SU-DHL-6 (cell line): ENCODE measurements around the gene PRKCA.
A peak's percentile ranks its signal among the peaks of the same experiment; 100 is the strongest.

ENCODE experiments used
- H2AFZ ChIP-seq: fragments of 200-600 bp; sonication (generic); 2 replicates; pipeline ENCODE4 v1.6.1; 2014; ENCODE audit warnings: low read depth, mild to moderate bottlenecking, moderate library complexity, mixed read lengths, antibody characterized with exemption, low read length; ENCODE audit not compliant: severe bottlenecking
- H3F3A ChIP-seq: fragments of 200-600 bp; shearing (Covaris generic); 2 replicates; pipeline ENCODE4 v1.6.0; 2016; ENCODE audit warnings: antibody characterized with exemption, mild to moderate bottlenecking; ENCODE audit not compliant: insufficient read depth
- H3K27ac ChIP-seq: fragments of 200-600 bp; sonication (generic); 2 replicates; pipeline ENCODE4 v1.5.1; 2016; ENCODE audit warnings: low read depth, mild to moderate bottlenecking, low read length, moderate library complexity, mixed read lengths
- H3K27me3 ChIP-seq: fragments of 200-600 bp; sonication (generic), shearing (Covaris generic); 2 replicates; pipeline ENCODE4 v1.6.0; 2014; ENCODE audit warnings: mild to moderate bottlenecking, low read length
- H3K36me3 ChIP-seq: fragments of 200-600 bp; sonication (generic); 2 replicates; pipeline ENCODE4 v1.6.1; 2014; ENCODE audit warnings: mild to moderate bottlenecking, low read length, mixed read lengths
- H3K4me2 ChIP-seq: fragments of 300-600, 200-600 bp; shearing (Covaris generic), sonication (generic); 2 replicates; pipeline ENCODE4 v1.6.0; 2014; ENCODE audit warnings: low read length, low read depth, mild to moderate bottlenecking; ENCODE audit not compliant: poor library complexity, severe bottlenecking
- H3K4me3 ChIP-seq: fragments of 200-600 bp; sonication (generic); 2 replicates; pipeline ENCODE4 v1.5.1; 2014; ENCODE audit warnings: antibody characterized with exemption, low read length, mild to moderate bottlenecking, mixed read lengths; ENCODE audit not compliant: insufficient read depth, poor library complexity, severe bottlenecking
- H3K79me2 ChIP-seq: fragments of 200-600 bp; sonication (generic); 2 replicates; pipeline ENCODE4 v1.6.1; 2014; ENCODE audit warnings: mild to moderate bottlenecking, low read length, moderate library complexity; ENCODE audit not compliant: insufficient read depth
- H3K9ac ChIP-seq: fragments of 200-600 bp; sonication (generic); 2 replicates; pipeline ENCODE4 v1.7.0; 2014; ENCODE audit warnings: mild to moderate bottlenecking, low read length
- H3K9me2 ChIP-seq: fragments of 200-600 bp; sonication (generic); replicated peaks from 2 replicates; pipeline ENCODE4 v1.6.1; 2014; ENCODE audit warnings: low read length; ENCODE audit not compliant: insufficient read depth
- H3K9me3 ChIP-seq: fragments of 200-600 bp; sonication (generic); 2 replicates; pipeline ENCODE4 v1.6.1; 2014; ENCODE audit warnings: low read length, mixed read lengths; ENCODE audit not compliant: insufficient read depth
- H4K20me1 ChIP-seq: fragments of 200-600 bp; sonication (generic); 2 replicates; pipeline ENCODE4 v1.6.1; 2014; ENCODE audit warnings: low read depth, mild to moderate bottlenecking, antibody characterized with exemption, low read length, moderate library complexity, mixed read lengths
- CTCF ChIP-seq: fragments of 200-600 bp; sonication (generic); IDR thresholded peaks from one replicate; pipeline ENCODE4 v1.5.1; 2017; ENCODE audit warnings: antibody characterized with exemption, mild to moderate bottlenecking, low read length, moderate library complexity; ENCODE audit not compliant: insufficient read depth, poor library complexity, severe bottlenecking
- EZH2phosphoT487 ChIP-seq: fragments of 200-600 bp; sonication (generic), shearing (Covaris generic); conservative IDR thresholded peaks from 2 replicates; pipeline ENCODE4 v1.6.1; 2018; ENCODE audit warnings: mild to moderate bottlenecking, antibody characterized with exemption, low read length, moderate library complexity, mixed read lengths

Gene PRKCA

GRCh38 chr17:66545918-66546317, 243.5 kb downstream of the PRKCA start:
- Histone ChIP-seq H3K9me2 (no peaks in the 10 kb centered on the region), H3K27me3 (no peaks in the 10 kb centered on the region), H2AFZ (no peak overlapping the region), H3F3A (peaks cover 30% of the 10 kb centered on the region), H3K79me2 (peaks cover 78% of the 10 kb centered on the region), H3K9ac (no peak overlapping the region), H3K4me3 (no peak overlapping the region), H3K27ac (peak overlapping the region; percentile 21; the same call in 1 of the 2 replicates), H4K20me1 (no peaks in the 10 kb centered on the region), H3K9me3 (no peaks in the 10 kb centered on the region), H3K36me3 (0 out of 2 replicates have a peak, but pooled peaks cover 10% of the 10 kb centered on the region), H3K4me2 (no peak overlapping the region)
- TF ChIP-seq CTCF = no peak
- TF ChIP-seq EZH2phosphoT487 = no peak

GRCh38 chr17:66547151-66547865, 244.9 kb downstream of the PRKCA start:
- no peak overlapping the region for H3K4me3 ChIP-seq
- no peak overlapping the region for H3K9ac ChIP-seq
- no peaks in the 10 kb centered on the region for H3K9me3 ChIP-seq
- no peak for TF ChIP-seq CTCF
- no peak for TF ChIP-seq EZH2phosphoT487
- 0 out of 2 replicates have a peak, but pooled peaks cover 10% of the 10 kb centered on the region for H3K36me3 ChIP-seq
- H3F3A ChIP-seq = peaks cover 16% of the 10 kb centered on the region
- H3K4me2 ChIP-seq = no peak overlapping the region
- H3K79me2 ChIP-seq = peaks cover 91% of the 10 kb centered on the region
- peak overlapping the region; percentile 52 for H3K27ac ChIP-seq
- no peak overlapping the region for H2AFZ ChIP-seq
- no peaks in the 10 kb centered on the region for H3K27me3 ChIP-seq
- no peaks in the 10 kb centered on the region for H3K9me2 ChIP-seq
- no peaks in the 10 kb centered on the region for H4K20me1 ChIP-seq

GRCh38 chr17:66548158-66548557, 245.7 kb downstream of the PRKCA start:
- no peaks in the 10 kb centered on the region for H3K27me3 ChIP-seq
- H3K9me2 ChIP-seq = no peaks in the 10 kb centered on the region
- peaks cover 7% of the 10 kb centered on the region for H3F3A ChIP-seq
- TF ChIP-seq CTCF (no peak), EZH2phosphoT487 (no peak)
- H3K4me2 ChIP-seq = no peak overlapping the region
- H3K9me3 ChIP-seq = no peaks in the 10 kb centered on the region
- peak overlapping the region; percentile 52 for H3K27ac ChIP-seq
- H3K9ac ChIP-seq = no peak overlapping the region
- no peak overlapping the region for H3K4me3 ChIP-seq
- peaks cover 92% of the 10 kb centered on the region for H3K79me2 ChIP-seq
- H2AFZ ChIP-seq = no peak overlapping the region
- H4K20me1 ChIP-seq = no peaks in the 10 kb centered on the region
- 0 out of 2 replicates have a peak, but pooled peaks cover 10% of the 10 kb centered on the region for H3K36me3 ChIP-seq
